ENCODE measurements around the gene IL13RA1.
A peak's percentile ranks its signal among the peaks of the same experiment; 100 is the strongest.
"Not testable (repeated sequence)": the region's sequence is repeated elsewhere in the genome, so short reads cannot be mapped to it uniquely, and the experiment has no call there.

IL13RA1 gene
- 0 to 2.7 (median 0.10) reads per million in 9 experiments for total RNA-seq

DNA sequence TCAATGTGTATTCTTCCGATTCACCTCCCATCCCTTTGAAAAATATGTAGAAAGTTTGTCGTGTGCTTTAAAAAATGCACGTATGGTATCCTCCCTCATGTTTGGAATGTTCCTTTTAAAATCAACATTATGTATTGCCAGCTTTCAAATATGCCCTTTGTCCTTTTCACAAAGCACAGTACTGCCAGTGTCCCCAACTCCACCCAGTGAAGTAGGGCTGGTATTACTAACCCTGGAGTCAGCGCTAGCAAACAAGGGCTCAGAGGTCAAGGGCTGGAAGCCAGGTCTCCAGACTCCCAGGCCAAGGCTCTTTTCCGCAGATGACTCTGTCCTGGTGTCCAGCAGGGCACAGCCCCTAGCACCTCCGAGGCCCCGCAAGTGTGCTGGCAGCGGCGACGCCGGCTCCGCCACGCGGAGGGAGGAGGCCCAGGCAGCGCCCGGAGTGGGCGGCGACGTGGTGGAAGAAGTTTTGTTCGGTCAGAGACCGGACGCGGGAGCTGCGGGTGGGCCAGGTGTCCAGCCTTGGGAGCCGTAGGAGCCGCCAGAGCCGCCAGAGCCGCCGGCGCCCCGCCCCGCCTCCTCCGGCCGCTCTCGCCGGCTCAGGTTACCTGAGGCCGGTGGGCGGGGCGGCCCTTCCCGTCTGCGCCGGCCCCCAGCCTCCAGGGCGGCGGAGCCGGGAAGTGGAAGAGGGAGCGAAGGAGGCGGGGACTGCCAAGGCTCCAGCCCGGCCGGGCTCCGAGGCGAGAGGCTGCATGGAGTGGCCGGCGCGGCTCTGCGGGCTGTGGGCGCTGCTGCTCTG lies at the start of gene IL13RA1:
IL13RA1 (plus strand) TSS at position 720 of the 799 bp plus-strand sequence; CDS start at position 753, 33 bp downstream.
- DNase-seq (no peak), ATAC-seq (replicated peaks) (peak; percentile 51)
- Mint-ChIP-seq H3K9me3 (no peaks in the 10 kb centered on the region), H3K4me3 (peak within 1 kb of the TSS; percentile 57 to 64), H3K27ac (no peak within 1 kb of the TSS), H3K4me1 (ENCODE audit: low read depth in 2 of 2) (peaks cover 0 to 5% of the 10 kb centered on the region in 2 donors), H3K27me3 (peaks cover 18 to 51% of the 10 kb centered on the region in 2 donors), H3K36me3 (ENCODE audit: insufficient read depth) (no peaks in the 10 kb centered on the region)

DNA sequence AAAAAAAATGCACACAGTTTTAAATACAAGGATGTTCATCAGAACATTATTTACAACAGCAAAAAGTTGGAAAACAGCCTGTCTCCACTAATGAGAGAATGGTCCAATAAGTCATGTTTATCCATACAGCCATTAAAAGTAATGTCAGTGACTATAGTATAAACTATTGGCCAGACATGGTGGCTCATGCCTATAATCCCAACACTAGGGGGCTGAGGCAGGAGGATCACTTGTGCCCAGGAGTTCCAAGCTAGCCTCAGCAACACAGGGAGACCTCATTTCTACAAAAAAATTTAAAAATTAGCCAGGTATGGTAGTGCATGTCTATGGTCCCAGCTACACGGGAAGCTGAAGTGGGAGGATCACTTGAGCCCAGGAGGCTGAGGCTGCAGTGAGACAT lies 48.1 kb upstream of the IL13RA1 start:
- no peak for DNase-seq

DNA sequence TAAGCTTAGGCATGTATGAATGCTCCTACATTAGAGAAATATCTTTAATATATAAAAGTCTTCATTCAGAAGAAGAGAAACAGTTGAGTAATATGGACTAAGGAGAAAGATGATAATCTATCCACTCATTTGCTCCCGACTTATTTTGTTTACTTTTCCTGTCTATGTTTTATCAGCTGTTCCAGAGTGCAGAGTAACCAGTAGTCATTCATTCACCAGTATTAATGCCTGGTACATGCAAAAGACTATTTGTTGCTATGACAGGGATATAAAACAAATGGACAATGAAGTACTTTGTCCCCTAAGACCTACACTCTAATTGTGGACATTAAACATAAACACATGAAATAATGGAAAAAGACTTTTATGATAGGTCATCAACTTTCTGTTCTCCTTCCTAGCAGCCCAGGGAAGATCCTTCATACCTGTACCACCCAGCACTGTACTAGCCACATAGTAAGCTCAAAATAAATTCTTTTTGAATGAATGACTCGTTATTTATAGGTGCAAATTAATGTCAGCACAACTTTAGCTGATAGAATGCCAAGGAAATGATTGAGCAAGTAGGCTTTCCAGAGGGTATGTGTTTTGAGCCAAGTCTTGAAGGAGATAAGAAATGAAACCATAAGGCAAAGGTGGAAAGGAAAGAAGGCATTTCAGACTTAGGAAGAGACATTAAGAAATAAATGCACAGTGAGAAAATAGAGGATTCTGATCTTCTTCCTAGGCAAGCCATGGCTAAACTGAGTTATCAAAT lies 45.0 kb upstream of the IL13RA1 start:
- DNase-seq (no peak), ATAC-seq (replicated peaks) (no peak)
- no peak overlapping the region for H3K27ac Mint-ChIP-seq
- peaks cover 75% of the 10 kb centered on the region for H3K36me3 Mint-ChIP-seq (ENCODE audit: insufficient read depth)
- H3K9me3 Mint-ChIP-seq: no peaks in the 10 kb centered on the region
- H3K4me1 Mint-ChIP-seq (ENCODE audit: low read depth in 2 of 2): no peaks in the 10 kb centered on the region
- no peak overlapping the region for H3K4me3 Mint-ChIP-seq
- H3K27me3 Mint-ChIP-seq: no peaks in the 10 kb centered on the region

More for the DNA sequence above, 48.1 kb upstream of the IL13RA1 start:
- Mint-ChIP-seq H3K27ac (peak overlapping the region; percentile 46 to 51), H3K9me3 (no peaks in the 10 kb centered on the region), H3K36me3 (ENCODE audit: insufficient read depth) (peaks cover 61% of the 10 kb centered on the region), H3K27me3 (no peaks in the 10 kb centered on the region), H3K4me3 (no peak overlapping the region), H3K4me1 (ENCODE audit: low read depth in 2 of 2) (no peaks in the 10 kb centered on the region)
- ATAC-seq (replicated peaks): no peak

DNA sequence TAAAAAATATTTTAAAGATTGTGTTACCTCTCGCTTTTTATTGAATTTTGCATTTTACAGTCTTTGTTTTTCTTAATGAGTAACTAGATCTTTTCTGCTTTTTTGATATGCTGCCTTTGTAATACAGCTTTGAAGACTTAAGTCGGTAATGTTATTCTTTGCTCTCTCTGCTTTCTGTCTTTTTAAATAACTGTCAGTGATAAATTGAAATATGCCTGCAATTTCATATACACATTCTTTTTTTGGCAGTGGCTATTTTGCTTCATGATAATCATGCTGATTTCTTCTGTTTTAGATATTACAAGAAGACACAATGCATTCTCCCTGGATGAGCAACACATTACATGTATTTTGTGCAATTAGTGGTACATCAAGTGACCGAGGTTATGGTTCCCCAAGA lies 42.0 kb upstream of the IL13RA1 start:
- H3K27me3 Mint-ChIP-seq: no peaks in the 10 kb centered on the region
- no peak for DNase-seq
- no peaks in the 10 kb centered on the region for H3K9me3 Mint-ChIP-seq
- H3K4me3 Mint-ChIP-seq: no peak overlapping the region
- peaks cover 0 to 4% of the 10 kb centered on the region in 2 donors for H3K4me1 Mint-ChIP-seq (ENCODE audit: low read depth in 2 of 2)
- H3K36me3 Mint-ChIP-seq (ENCODE audit: insufficient read depth): peaks cover 81% of the 10 kb centered on the region
- ATAC-seq (replicated peaks): no peak
- H3K27ac Mint-ChIP-seq: no peak overlapping the region

DNA sequence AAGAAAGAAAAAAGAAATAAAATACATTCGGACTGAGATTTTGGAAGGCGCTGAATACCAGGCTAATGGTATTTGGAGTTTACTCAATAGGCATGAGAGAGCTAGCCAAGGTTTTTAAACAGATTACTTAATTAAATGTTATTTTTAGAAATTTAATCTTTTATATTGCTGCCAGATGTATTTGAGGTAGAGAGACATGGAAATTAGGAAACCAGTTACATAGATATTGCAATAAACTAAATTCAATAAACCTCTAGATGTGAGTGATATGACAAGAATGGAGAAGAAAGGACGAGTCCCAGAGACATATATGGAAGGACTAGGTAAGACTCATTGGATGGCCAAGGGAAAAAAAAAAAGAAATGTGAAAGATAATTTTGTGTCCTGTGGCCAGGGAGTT lies 38.5 kb upstream of the IL13RA1 start:
- Mint-ChIP-seq H3K4me1 (ENCODE audit: low read depth in 2 of 2) (peaks cover 0 to 4% of the 10 kb centered on the region in 2 donors), H3K36me3 (ENCODE audit: insufficient read depth) (peaks cover 69% of the 10 kb centered on the region), H3K4me3 (no peak overlapping the region), H3K27me3 (no peaks in the 10 kb centered on the region), H3K9me3 (no peaks in the 10 kb centered on the region), H3K27ac (peak overlapping the region; percentile 51 to 86)
- DNase-seq (no peak), ATAC-seq (replicated peaks) (no peak)

DNA sequence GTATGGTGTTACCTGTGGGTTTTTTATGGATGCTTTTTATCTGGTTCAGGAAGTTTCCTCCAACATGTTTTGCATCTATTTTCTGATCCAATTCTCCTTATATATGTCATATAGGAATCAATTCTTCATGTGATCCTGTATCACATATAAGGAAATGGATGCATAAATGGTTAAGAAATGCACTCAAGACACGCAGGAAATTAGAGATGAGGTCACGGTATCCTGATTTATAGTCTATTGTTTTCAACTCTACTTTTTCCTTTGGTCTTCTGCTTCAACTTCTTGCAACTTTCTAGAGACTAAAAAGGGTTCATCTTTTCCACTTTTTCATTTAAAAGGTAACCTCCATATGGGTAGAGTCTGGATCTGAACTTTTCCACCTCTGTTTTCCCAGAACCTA lies 33.6 kb upstream of the IL13RA1 start:
- no peak for DNase-seq
- Mint-ChIP-seq H3K9me3 (no peaks in the 10 kb centered on the region), H3K4me3 (no peak overlapping the region), H3K27ac (peak overlapping the region in 1 of 2 donors; percentile 54), H3K36me3 (ENCODE audit: insufficient read depth) (peaks cover 31% of the 10 kb centered on the region), H3K4me1 (ENCODE audit: low read depth in 2 of 2) (no peaks in the 10 kb centered on the region), H3K27me3 (no peaks in the 10 kb centered on the region)
- no peak for ATAC-seq (replicated peaks)

DNA sequence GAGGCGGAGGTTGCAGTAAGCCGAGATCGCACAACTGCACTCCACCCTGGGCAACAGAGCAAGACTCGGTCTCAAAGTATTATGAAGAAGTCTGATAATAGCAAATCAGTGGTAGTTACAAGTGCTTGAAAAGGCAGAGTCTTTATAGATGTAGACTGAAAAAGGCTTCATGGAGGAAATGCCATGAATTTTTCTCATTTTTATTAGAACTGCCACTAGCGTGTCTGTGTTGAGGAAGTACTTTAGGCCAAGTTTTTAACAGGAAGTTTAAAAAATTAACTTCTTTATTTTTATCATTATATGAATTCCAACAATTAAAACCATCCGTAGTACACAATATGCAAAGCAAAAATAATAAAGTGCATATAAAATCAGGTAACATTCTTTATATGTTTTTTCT lies 32.8 kb upstream of the IL13RA1 start:
- Mint-ChIP-seq H3K9me3 (no peaks in the 10 kb centered on the region), H3K36me3 (ENCODE audit: insufficient read depth) (peaks cover 24% of the 10 kb centered on the region), H3K27ac (no peak overlapping the region), H3K4me1 (ENCODE audit: low read depth in 2 of 2) (no peaks in the 10 kb centered on the region), H3K4me3 (no peak overlapping the region), H3K27me3 (no peaks in the 10 kb centered on the region)
- no peak for ATAC-seq (replicated peaks)
- DNase-seq: no peak

DNA sequence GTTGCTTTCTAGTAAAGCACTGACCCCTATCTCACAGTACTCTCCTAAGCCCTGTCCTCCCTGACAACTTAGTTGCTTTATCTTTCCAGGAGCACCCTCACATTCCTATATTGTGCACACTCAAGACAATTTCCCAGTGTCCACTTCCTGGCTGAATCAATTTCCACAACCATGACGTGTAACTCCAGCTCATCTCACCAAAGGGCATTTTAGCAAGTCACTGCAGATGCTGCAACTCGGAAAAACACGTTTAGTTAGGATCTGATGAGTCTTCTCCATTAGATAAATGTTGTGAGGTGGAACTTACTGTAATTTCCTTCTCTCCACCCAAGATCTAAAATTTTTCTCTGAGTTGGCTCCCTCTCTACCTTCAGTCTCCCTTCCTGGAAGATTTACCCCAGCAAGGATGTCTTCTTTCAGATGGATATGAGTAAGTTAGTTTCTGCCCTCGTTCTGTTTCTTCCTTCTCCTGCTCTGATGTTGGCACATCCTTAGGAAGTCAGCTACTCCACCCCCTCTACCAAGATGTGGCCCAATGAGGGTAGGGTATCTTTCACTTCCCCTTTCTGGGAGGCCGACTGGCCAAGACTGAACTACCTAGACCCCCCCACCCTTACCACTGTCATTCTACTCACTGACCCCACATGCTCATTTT lies 28.8 kb upstream of the IL13RA1 start:
- DNase-seq (no peak), ATAC-seq (replicated peaks) (no peak)
- Mint-ChIP-seq H3K9me3 (no peaks in the 10 kb centered on the region), H3K27ac (peak overlapping the region; percentile 42 to 59), H3K4me1 (ENCODE audit: low read depth in 2 of 2) (peaks cover 0 to 8% of the 10 kb centered on the region in 2 donors), H3K27me3 (no peaks in the 10 kb centered on the region), H3K36me3 (ENCODE audit: insufficient read depth) (peaks cover 6% of the 10 kb centered on the region), H3K4me3 (no peak overlapping the region)

DNA sequence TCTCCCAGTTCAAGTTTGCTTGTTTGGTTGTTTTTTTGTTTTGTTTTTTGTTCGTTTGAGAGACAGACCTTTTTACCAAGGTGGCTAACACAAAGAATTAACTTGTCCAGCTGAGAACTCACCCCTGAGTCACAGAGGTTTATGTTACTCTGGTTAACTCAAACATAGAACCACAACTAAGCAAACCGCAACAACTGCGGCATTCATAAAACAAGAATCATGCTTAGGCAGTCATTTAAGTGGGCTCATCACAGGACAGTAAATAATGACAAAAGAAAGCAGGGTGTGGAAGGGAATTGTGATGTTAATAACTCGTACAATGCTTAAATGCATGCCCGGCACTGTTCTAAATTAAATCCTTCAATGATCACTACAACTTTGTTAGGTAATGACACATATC lies 24.7 kb upstream of the IL13RA1 start:
- peaks cover 0 to 8% of the 10 kb centered on the region in 2 donors for H3K4me1 Mint-ChIP-seq (ENCODE audit: low read depth in 2 of 2)
- peak overlapping the region in 1 of 2 donors; percentile 45 for H3K27ac Mint-ChIP-seq
- peak; percentile 50 for ATAC-seq (replicated peaks)
- no peak for DNase-seq
- H3K27me3 Mint-ChIP-seq: no peaks in the 10 kb centered on the region
- no peaks in the 10 kb centered on the region for H3K9me3 Mint-ChIP-seq
- no peak overlapping the region for H3K4me3 Mint-ChIP-seq
- H3K36me3 Mint-ChIP-seq (ENCODE audit: insufficient read depth): no peaks in the 10 kb centered on the region

DNA sequence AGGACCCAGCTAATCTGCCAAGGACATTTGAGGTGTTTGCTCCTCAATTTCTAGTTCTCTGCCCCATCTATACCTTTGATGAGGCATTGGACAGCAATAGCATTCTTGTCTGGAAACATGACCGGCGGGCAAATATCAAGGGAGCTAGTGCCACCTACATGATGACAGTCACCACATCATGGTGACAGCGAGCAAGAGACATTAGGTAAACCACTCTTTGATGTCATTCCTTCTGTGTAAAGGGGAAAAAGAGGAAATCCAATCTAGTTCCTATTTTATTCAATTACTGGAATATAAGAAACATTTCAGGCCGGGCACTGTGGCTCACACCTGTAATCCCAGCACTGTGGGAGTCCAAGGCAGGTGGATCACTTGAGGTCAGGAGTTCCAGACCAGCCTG lies 20.7 kb upstream of the IL13RA1 start:
- no peak for DNase-seq
- ATAC-seq (replicated peaks): no peak
- H3K36me3 Mint-ChIP-seq (ENCODE audit: insufficient read depth): no peaks in the 10 kb centered on the region
- H3K27me3 Mint-ChIP-seq: no peaks in the 10 kb centered on the region
- H3K4me1 Mint-ChIP-seq (ENCODE audit: low read depth in 2 of 2): peaks cover 0 to 12% of the 10 kb centered on the region in 2 donors
- no peak overlapping the region for H3K27ac Mint-ChIP-seq
- H3K4me3 Mint-ChIP-seq: no peak overlapping the region
- H3K9me3 Mint-ChIP-seq: no peaks in the 10 kb centered on the region

DNA sequence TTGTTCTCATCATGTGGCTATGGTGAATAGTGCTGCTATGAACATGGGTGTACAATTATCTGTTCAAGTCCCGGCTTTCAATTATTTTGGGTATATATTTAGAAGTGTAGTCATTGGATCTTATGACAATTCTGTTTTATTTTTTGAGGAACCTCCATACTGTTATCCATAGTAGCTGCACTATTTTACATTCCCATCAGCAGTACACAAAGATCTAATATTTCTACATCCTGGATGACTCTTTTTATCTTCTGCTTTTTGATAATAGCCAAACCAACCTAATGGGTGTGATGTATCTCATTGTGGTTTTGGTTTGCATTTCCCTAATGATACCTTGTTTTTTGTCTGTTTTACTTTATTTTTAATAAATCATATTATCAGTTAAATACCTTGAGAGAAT lies 12.9 kb upstream of the IL13RA1 start:
- no peak for DNase-seq
- ATAC-seq (replicated peaks): no peak
- H3K36me3 Mint-ChIP-seq (ENCODE audit: insufficient read depth): no peaks in the 10 kb centered on the region
- no peak overlapping the region for H3K27ac Mint-ChIP-seq
- no peaks in the 10 kb centered on the region for H3K4me1 Mint-ChIP-seq (ENCODE audit: low read depth in 2 of 2)
- H3K27me3 Mint-ChIP-seq: peaks cover 0 to 10% of the 10 kb centered on the region in 2 donors
- no peaks in the 10 kb centered on the region for H3K9me3 Mint-ChIP-seq
- no peak overlapping the region for H3K4me3 Mint-ChIP-seq

DNA sequence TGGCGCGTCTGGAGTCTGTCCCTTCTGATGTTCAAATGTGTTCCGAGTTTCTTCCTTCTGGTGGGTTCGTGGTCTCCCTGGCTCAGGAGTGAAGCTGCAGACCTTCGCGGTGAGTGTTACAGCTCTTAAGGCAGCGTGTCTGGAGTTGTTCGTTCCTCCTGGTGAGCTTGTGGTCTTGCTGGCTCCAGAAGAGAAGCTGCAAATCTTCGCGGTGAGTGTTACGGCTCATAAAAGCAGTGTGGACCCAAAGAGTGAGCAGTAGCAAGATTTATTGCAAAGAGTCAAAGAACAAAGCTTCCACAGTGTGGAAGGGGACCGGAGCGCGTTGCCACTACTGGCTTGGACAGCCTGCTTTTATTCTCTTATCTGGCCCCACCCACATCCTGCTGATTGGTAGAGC lies 11.5 kb upstream of the IL13RA1 start:
- not testable (repeated sequence) for ATAC-seq (replicated peaks); DNase-seq; H3K4me1 Mint-ChIP-seq (ENCODE audit: low read depth in 2 of 2); H3K36me3 Mint-ChIP-seq (ENCODE audit: insufficient read depth); H3K4me3 Mint-ChIP-seq; H3K9me3 Mint-ChIP-seq; H3K27ac Mint-ChIP-seq
- peaks cover 5 to 18% of the 10 kb centered on the region in 2 donors for H3K27me3 Mint-ChIP-seq

DNA sequence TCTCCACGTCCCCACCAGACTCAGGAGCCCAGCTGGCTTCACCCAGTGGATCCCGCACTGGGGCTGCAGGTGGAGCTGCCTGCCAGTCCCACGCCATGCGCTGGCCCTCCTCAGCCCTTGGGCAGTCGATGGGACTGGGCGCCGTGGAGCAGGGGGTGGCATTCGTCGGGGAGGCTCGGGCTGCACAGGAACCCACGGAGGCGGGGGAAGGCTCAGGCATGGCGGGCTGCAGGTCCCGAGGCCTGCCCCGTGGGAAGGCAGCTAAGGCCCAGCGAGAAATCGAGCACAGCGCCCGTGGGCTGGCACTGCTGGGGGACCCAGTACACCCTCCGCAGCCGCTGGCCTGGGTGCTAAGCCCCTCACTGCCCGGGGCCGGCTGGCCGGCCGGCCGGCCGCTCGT lies 10.6 kb upstream of the IL13RA1 start:
- not testable (repeated sequence) for H3K36me3 Mint-ChIP-seq (ENCODE audit: insufficient read depth); H3K9me3 Mint-ChIP-seq; H3K27ac Mint-ChIP-seq; H3K4me3 Mint-ChIP-seq; ATAC-seq (replicated peaks); DNase-seq; H3K4me1 Mint-ChIP-seq (ENCODE audit: low read depth in 2 of 2)
- H3K27me3 Mint-ChIP-seq: peaks cover 5 to 21% of the 10 kb centered on the region in 2 donors
